Endothelial cell of umbilical vein (primary cell): ENCODE measurements around the gene LOXHD1. TPM values are rescaled to one million over a fixed set of nuclear protein-coding genes. Genes with fewer than 3 reads are reported as not detected.

Source experiments
- BruUV-seq: library from RNA; stranded (reverse); fragments of 400-500 nt; replicated peaks from 2 replicates; lab custom pipeline; 2021; lab: Mats Ljungman, UMichigan
- CTCF ChIA-PET: fragments of 300-600, 350-600 bp; sonication (Branson Sonifier 250); formaldehyde crosslinking; loops from one replicate; lab custom pipeline; 2021; ENCODE audit warnings: antibody characterized with exemption, inconsistent platforms; lab: Charles Lee
- POLR2A ChIA-PET: fragments of 300-600, 350-600 bp; sonication (Branson Sonifier 250); formaldehyde crosslinking; loops from one replicate; lab custom pipeline; 2021; ENCODE audit warnings: antibody characterized with exemption, inconsistent platforms; lab: Charles Lee
- DNase-seq: peaks from one replicate; pipeline ENCODE4 v3.0.0-alpha.2; 2011; ENCODE audit warnings: low read depth, low spot score
- FAIRE-seq: peaks from 2 replicates; lab custom pipeline; 2011; peaks lifted over from hg19 to GRCh38; lab: Jason Lieb, UNC
- H2AFZ ChIP-seq: 2 replicates; pipeline ENCODE4 v1.6.0; 2012; ENCODE audit warnings: low read depth, low read length, control low read depth, inconsistent platforms
- H3K27ac ChIP-seq: 2 replicates; pipeline ENCODE4 v1.5.1; 2011; ENCODE audit warnings: low read depth, mild to moderate bottlenecking, control low read depth, low read length, moderate library complexity; ENCODE audit not compliant: insufficient read depth
- H3K27me3 ChIP-seq, 2 experiments: 2 replicates each; pipeline versions ENCODE4 v1.6.0 to v1.6.1; 2011; ENCODE audit warnings: low read length in 2 of 2, mixed read lengths in 1 of 2; ENCODE audit not compliant: control insufficient read depth in 2 of 2, insufficient read depth in 2 of 2
- H3K36me3 ChIP-seq, 2 experiments: 2 replicates in 1 of 2; 3 replicates in 1 of 2; pipeline ENCODE4 v1.5.1; 2011; ENCODE audit warnings: low read length in 2 of 2, mild to moderate bottlenecking in 1 of 2, moderate library complexity in 1 of 2; ENCODE audit not compliant: control insufficient read depth in 2 of 2, insufficient read depth in 2 of 2; ENCODE audit errors: extremely low read depth in 1 of 2
- H3K4me1 ChIP-seq: 3 replicates; pipeline ENCODE4 v1.5.1; 2011; ENCODE audit warnings: mild to moderate bottlenecking, low read length; ENCODE audit not compliant: control insufficient read depth, insufficient read depth; ENCODE audit errors: extremely low read depth
- H3K4me2 ChIP-seq: 2 replicates; pipeline ENCODE4 v1.6.1; 2011; ENCODE audit warnings: low read length, control low read depth, mixed read lengths; ENCODE audit not compliant: insufficient read depth
- H3K4me3 ChIP-seq, 3 experiments: fragments of 200-600 bp in 1 of 3; sonication (generic), shearing (Covaris generic) in 1 of 3; replicated peaks in 1 of 3; 2 replicates each; pipeline ENCODE4 v1.5.1; 2011 to 2016; ENCODE audit warnings: control low read depth in 3 of 3, low read length in 3 of 3, mild to moderate bottlenecking in 2 of 3, inconsistent platforms in 1 of 3, low read depth in 1 of 3, moderate library complexity in 1 of 3; ENCODE audit not compliant: insufficient read depth in 1 of 3
- H3K79me2 ChIP-seq: 2 replicates; pipeline ENCODE4 v1.6.0; 2012; ENCODE audit warnings: low read length, inconsistent platforms; ENCODE audit not compliant: control insufficient read depth, insufficient read depth
- H3K9ac ChIP-seq: replicated peaks from 2 replicates; pipeline ENCODE3; 2011; ENCODE audit warnings: low read length, control low read depth; ENCODE audit not compliant: insufficient read depth; ENCODE audit errors: extremely low read depth
- H3K9me1 ChIP-seq: replicated peaks from 3 replicates; pipeline ENCODE4 v1.6.0; 2011; ENCODE audit warnings: mild to moderate bottlenecking, low read length; ENCODE audit not compliant: control insufficient read depth, insufficient read depth; ENCODE audit errors: extremely low read depth
- H3K9me3 ChIP-seq: replicated peaks from 2 replicates; pipeline ENCODE4 v1.5.1; 2012; ENCODE audit warnings: low read length, inconsistent platforms; ENCODE audit not compliant: control insufficient read depth, insufficient read depth
- H4K20me1 ChIP-seq: replicated peaks from 2 replicates; pipeline ENCODE3; 2011; ENCODE audit warnings: mild to moderate bottlenecking, low read length; ENCODE audit not compliant: control insufficient read depth, insufficient read depth; ENCODE audit errors: extremely low read depth
- EZH2 ChIP-seq: IDR thresholded peaks from 2 replicates; pipeline ENCODE4 v1.6.1; 2012; ENCODE audit warnings: borderline replicate concordance, low read depth, mild to moderate bottlenecking, moderate library complexity, low read length, inconsistent platforms; ENCODE audit not compliant: severe bottlenecking
- FOS ChIP-seq: IDR thresholded peaks from 2 replicates; pipeline ENCODE4 v1.6.1; 2011; ENCODE audit warnings: mild to moderate bottlenecking, low read length, moderate library complexity, borderline replicate concordance; ENCODE audit not compliant: insufficient read depth
- GATA2 ChIP-seq: IDR thresholded peaks from 2 replicates; pipeline ENCODE4 v1.7.0; 2011; ENCODE audit warnings: low read depth, mild to moderate bottlenecking, moderate library complexity, mixed read lengths, low read length; ENCODE audit not compliant: insufficient read length, insufficient read depth
- JUN ChIP-seq: IDR thresholded peaks from 2 replicates; pipeline ENCODE4 v1.6.1; 2011; ENCODE audit warnings: borderline replicate concordance, low read depth; ENCODE audit not compliant: insufficient read length, insufficient read depth
- MYC ChIP-seq: IDR thresholded peaks from one replicate; pipeline ENCODE4 v1.6.1; 2011; ENCODE audit warnings: mild to moderate bottlenecking, low read depth, low read length
- POLR2A ChIP-seq: IDR thresholded peaks from 2 replicates; pipeline ENCODE4 v1.6.1; 2012; ENCODE audit warnings: low read depth, mild to moderate bottlenecking, control low read depth, low read length
- POLR2AphosphoS5 ChIP-seq: IDR thresholded peaks from 2 replicates; pipeline ENCODE4 v1.6.1; 2012; ENCODE audit warnings: low read depth, mild to moderate bottlenecking, control low read depth, low read length, moderate library complexity; ENCODE audit not compliant: insufficient read depth
- dilution Hi-C: fragments of 300-500 bp; cut with MboI; formaldehyde crosslinking; loops from one replicate; pipeline ENCODE4 v1.15.0; 2019; ENCODE audit warnings: low sequenced_read_pairs; ENCODE audit not compliant: extremely low pct_ligation_motif_present
- intact Hi-C: fragments of 100-400 bp; cut with micrococcal nuclease; formaldehyde crosslinking; loops from one replicate; pipeline ENCODE4 v1.10.0; 2022
- polyA plus RNA-seq, 4 experiments: library from polyadenylated mRNA; depleted of rRNA in 3 of 4; stranded (reverse) in 3 of 4; unstranded in 1 of 4; fragments of >200 nt; gene quantifications; 2 replicates each; pipeline versions ENCODE4 v1.2.1 to v1.2.3, GENCODE V29; 2011 to 2012; ENCODE audit warnings: missing spikeins in 1 of 4
- total RNA-seq: library from RNA; stranded (reverse); gene quantifications from 2 replicates; pipeline ENCODE4 v1.2.3, GENCODE V29; 2021
- TF ChIP-seq, protein P1 (sequence below), 2 donors: IDR thresholded peaks; 1 replicate in 1 of 2; 2 replicates in 1 of 2; pipeline ENCODE4 v1.5.1; 2011; ENCODE audit warnings: low read length in 2 of 2, mild to moderate bottlenecking in 2 of 2, moderate library complexity in 2 of 2, control low read depth in 1 of 2, inconsistent platforms in 1 of 2, low read depth in 1 of 2; ENCODE audit not compliant: insufficient read depth in 1 of 2; ENCODE audit errors: extremely low read depth in 1 of 2
- TF ChIP-seq, protein P2 (sequence below): IDR thresholded peaks from 2 replicates; pipeline ENCODE4 v1.6.1; 2011; ENCODE audit not compliant: insufficient read depth, insufficient read length

LOXHD1 gene
- total and polyA plus RNA-seq, 2 donors (not counting 3 experiments of a cell fraction or from before 2014, with no cell fraction given), result not detected

DNA sequence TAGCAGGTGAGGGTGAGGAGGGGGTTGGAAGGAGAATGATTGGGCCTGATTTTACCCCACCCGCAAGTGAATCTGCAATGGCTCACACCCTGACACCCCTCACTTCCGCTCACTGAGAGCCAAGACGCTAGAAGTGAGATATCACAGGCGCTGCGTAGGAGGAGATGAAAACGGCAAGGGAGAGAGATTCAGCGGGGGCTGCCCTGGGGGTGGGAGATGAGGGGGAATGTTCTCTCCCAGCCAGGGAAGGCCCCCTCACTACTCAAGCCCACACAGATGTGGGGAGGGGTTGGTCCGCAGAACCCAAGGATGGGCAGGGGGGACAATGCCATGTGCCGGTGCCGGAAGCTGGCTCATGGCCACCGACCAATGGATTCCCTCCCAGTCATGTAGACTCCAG, 32.9 kb downstream of the LOXHD1 start:
- no peak for FAIRE-seq

More for the DNA sequence above, 32.9 kb downstream of the LOXHD1 start:
- Histone ChIP-seq H3K27ac (no peak overlapping the region), H4K20me1 (no peaks in the 10 kb centered on the region), H3K9me1 (no peaks in the 10 kb centered on the region), H3K9me3 (no peaks in the 10 kb centered on the region), H2AFZ (no peak overlapping the region), H3K79me2 (no peaks in the 10 kb centered on the region), H3K9ac (no peak overlapping the region), H3K4me3 (no peak overlapping the region), H3K4me2 (no peak overlapping the region), H3K27me3 (no peaks in the 10 kb centered on the region), H3K4me1 (peaks cover 7% of the 10 kb centered on the region), H3K36me3 (no peaks in the 10 kb centered on the region)
- intact Hi-C loops, result no loop called here
- POLR2A ChIA-PET, result no interaction called here
- TF ChIP-seq JUN, result no peak
- TF ChIP-seq POLR2AphosphoS5, result no peak
- TF ChIP-seq, protein P1, sequence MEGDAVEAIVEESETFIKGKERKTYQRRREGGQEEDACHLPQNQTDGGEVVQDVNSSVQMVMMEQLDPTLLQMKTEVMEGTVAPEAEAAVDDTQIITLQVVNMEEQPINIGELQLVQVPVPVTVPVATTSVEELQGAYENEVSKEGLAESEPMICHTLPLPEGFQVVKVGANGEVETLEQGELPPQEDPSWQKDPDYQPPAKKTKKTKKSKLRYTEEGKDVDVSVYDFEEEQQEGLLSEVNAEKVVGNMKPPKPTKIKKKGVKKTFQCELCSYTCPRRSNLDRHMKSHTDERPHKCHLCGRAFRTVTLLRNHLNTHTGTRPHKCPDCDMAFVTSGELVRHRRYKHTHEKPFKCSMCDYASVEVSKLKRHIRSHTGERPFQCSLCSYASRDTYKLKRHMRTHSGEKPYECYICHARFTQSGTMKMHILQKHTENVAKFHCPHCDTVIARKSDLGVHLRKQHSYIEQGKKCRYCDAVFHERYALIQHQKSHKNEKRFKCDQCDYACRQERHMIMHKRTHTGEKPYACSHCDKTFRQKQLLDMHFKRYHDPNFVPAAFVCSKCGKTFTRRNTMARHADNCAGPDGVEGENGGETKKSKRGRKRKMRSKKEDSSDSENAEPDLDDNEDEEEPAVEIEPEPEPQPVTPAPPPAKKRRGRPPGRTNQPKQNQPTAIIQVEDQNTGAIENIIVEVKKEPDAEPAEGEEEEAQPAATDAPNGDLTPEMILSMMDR (IDR thresholded peaks at IDR 0.05; ENCODE audit: extremely low read depth in 1 of 2, insufficient read depth in 1 of 2, low read depth in 1 of 2, low read length in 2 of 2), result no peak
- TF ChIP-seq, protein P2, sequence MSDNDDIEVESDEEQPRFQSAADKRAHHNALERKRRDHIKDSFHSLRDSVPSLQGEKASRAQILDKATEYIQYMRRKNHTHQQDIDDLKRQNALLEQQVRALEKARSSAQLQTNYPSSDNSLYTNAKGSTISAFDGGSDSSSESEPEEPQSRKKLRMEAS, result no peak
- no peak for TF ChIP-seq EZH2
- no peak for TF ChIP-seq GATA2
- TF ChIP-seq FOS, result no peak
- TF ChIP-seq MYC, result no peak
- TF ChIP-seq POLR2A, result no peak
- dilution Hi-C loops, result no loop called here
- BruUV-seq, result no TSS peak
- CTCF ChIA-PET, result interaction anchor here (1.1 to 3.1 kb wide), 5 partner anchors 34 to 475 kb away, joined by 3 to 20 read pairs (median 17); partner anchors contain the start of gene LOXHD1
- no peak for DNase-seq
